ENCODE results near the gene PFDN6. TPM values are rescaled to one million over a fixed set of nuclear protein-coding genes. Genes with fewer than 3 reads are reported as not detected.

PFDN6 gene
- total and polyA plus RNA-seq, 9 of the 15 experiments (the other 6 are each of a cell fraction or from before 2014, with no cell fraction given), result 6.8 to 475 (median 216) TPM

GRCh38 chr6:33248932-33249731 is 40.3 kb upstream of the PFDN6 start (continued):
- TF ChIP-seq, protein P1, sequence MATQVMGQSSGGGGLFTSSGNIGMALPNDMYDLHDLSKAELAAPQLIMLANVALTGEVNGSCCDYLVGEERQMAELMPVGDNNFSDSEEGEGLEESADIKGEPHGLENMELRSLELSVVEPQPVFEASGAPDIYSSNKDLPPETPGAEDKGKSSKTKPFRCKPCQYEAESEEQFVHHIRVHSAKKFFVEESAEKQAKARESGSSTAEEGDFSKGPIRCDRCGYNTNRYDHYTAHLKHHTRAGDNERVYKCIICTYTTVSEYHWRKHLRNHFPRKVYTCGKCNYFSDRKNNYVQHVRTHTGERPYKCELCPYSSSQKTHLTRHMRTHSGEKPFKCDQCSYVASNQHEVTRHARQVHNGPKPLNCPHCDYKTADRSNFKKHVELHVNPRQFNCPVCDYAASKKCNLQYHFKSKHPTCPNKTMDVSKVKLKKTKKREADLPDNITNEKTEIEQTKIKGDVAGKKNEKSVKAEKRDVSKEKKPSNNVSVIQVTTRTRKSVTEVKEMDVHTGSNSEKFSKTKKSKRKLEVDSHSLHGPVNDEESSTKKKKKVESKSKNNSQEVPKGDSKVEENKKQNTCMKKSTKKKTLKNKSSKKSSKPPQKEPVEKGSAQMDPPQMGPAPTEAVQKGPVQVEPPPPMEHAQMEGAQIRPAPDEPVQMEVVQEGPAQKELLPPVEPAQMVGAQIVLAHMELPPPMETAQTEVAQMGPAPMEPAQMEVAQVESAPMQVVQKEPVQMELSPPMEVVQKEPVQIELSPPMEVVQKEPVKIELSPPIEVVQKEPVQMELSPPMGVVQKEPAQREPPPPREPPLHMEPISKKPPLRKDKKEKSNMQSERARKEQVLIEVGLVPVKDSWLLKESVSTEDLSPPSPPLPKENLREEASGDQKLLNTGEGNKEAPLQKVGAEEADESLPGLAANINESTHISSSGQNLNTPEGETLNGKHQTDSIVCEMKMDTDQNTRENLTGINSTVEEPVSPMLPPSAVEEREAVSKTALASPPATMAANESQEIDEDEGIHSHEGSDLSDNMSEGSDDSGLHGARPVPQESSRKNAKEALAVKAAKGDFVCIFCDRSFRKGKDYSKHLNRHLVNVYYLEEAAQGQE (IDR thresholded peaks at IDR 0.05; ENCODE audit: borderline replicate concordance), result peak; percentile 10; the same call in 1 of the 2 replicates
- TF ChIP-seq, protein P1 (CRISPR knock-in tag; IDR thresholded peaks at IDR 0.05; ENCODE audit: low read depth), result no peak
- TF ChIP-seq, protein P2, sequence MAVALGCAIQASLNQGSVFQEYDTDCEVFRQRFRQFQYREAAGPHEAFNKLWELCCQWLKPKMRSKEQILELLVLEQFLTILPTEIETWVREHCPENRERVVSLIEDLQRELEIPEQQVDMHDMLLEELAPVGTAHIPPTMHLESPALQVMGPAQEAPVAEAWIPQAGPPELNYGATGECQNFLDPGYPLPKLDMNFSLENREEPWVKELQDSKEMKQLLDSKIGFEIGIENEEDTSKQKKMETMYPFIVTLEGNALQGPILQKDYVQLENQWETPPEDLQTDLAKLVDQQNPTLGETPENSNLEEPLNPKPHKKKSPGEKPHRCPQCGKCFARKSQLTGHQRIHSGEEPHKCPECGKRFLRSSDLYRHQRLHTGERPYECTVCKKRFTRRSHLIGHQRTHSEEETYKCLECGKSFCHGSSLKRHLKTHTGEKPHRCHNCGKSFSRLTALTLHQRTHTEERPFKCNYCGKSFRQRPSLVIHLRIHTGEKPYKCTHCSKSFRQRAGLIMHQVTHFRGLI (CRISPR knock-in tag; IDR thresholded peaks at IDR 0.05), result no peak
- no peak for TF ChIP-seq KLF10 (CRISPR knock-in tag; IDR thresholded peaks at IDR 0.05)
- TF ChIP-seq POLR2B (IDR thresholded peaks at IDR 0.05; ENCODE audit: low read depth, partially characterized antibody), result peak; percentile 87
- no peak for TF ChIP-seq ETV5 (CRISPR knock-in tag; IDR thresholded peaks at IDR 0.05; ENCODE audit: low read depth)
- no peak for TF ChIP-seq ATF4 (CRISPR knock-in tag; IDR thresholded peaks at IDR 0.05)

All from K562 (cell line).